Suppressor macrophage (primary cell): ENCODE data around the gene CPLX1.
"Not testable (repeated sequence)": the region's sequence is repeated elsewhere in the genome, so short reads cannot be mapped to it uniquely, and the experiment has no call there.

Experiments
- DNase-seq, 4 experiments: peaks; one replicate each; pipeline ENCODE4 v3.0.0-alpha.2; 2020 to 2022

The CPLX1 gene

GRCh38 chr4:774419-775092 is 51.4 kb downstream of the CPLX1 start:
- DNase-seq: not testable (repeated sequence)

GRCh38 chr4:773214-773613 is 52.7 kb downstream of the CPLX1 start:
- no peak for DNase-seq

GRCh38 chr4:772776-773175 is 53.2 kb downstream of the CPLX1 start:
- no peak for DNase-seq

GRCh38 chr4:772118-772517 is 53.8 kb downstream of the CPLX1 start:
- no peak for DNase-seq

- DNase-seq: no peak
Measured at GRCh38 chr4:771464-771863, 54.5 kb downstream of the CPLX1 start.

- DNase-seq: no peak
Measured at GRCh38 chr4:770022-770421, 55.9 kb downstream of the CPLX1 start.

- DNase-seq: no peak
Measured at GRCh38 chr4:769511-769910, 56.4 kb downstream of the CPLX1 start.

- no peak for DNase-seq
Measured at GRCh38 chr4:768995-769394, 56.9 kb downstream of the CPLX1 start.

- no peak for DNase-seq
Measured at GRCh38 chr4:768076-768475, 57.9 kb downstream of the CPLX1 start.

- no peak for DNase-seq
Measured at GRCh38 chr4:766559-767283, 59.2 kb downstream of the CPLX1 start.

- DNase-seq: no peak
Measured at GRCh38 chr4:766152-766515, 59.8 kb downstream of the CPLX1 start.

- DNase-seq: no peak
Measured at GRCh38 chr4:764405-765169, 61.3 kb downstream of the CPLX1 start.

- DNase-seq: no peak
Measured at GRCh38 chr4:763922-764321, 62.0 kb downstream of the CPLX1 start.

- no peak for DNase-seq
Measured at GRCh38 chr4:763191-763810, 62.6 kb downstream of the CPLX1 start.

- no peak for DNase-seq
Measured at GRCh38 chr4:762211-763190, 63.4 kb downstream of the CPLX1 start.

- no peak for DNase-seq
Measured at GRCh38 chr4:761739-762138, 64.2 kb downstream of the CPLX1 start.

- no peak for DNase-seq
Measured at GRCh38 chr4:761086-761485, 64.8 kb downstream of the CPLX1 start.

GRCh38 chr4:760616-761015 is 65.3 kb downstream of the CPLX1 start:
- no peak for DNase-seq

GRCh38 chr4:759810-760209 is 66.1 kb downstream of the CPLX1 start:
- DNase-seq: not testable (repeated sequence)

GRCh38 chr4:757111-757510 is 68.8 kb downstream of the CPLX1 start:
- DNase-seq: no peak

GRCh38 chr4:754221-755120 is 71.5 kb downstream of the CPLX1 start:
- no peak for DNase-seq
